HEK293T (cell line): Measurements from ENCODE around the gene PPP5C.

ENCODE experiments used
- BHLHE40 ChIP-seq: fragments of 450-650 bp; IDR thresholded peaks from 2 replicates; pipeline ENCODE4 v1.6.1; 2016; ENCODE audit warnings: mild to moderate bottlenecking, moderate library complexity, borderline replicate concordance
- CTBP1 ChIP-seq: fragments of 450-650 bp; IDR thresholded peaks from 2 replicates; pipeline ENCODE4 v1.6.1; 2016; ENCODE audit warnings: borderline replicate concordance
- ELF4 ChIP-seq: fragments of 450-650 bp; IDR thresholded peaks from 2 replicates; pipeline ENCODE4 v1.6.1; 2017; ENCODE audit warnings: antibody characterized with exemption
- FOXK2 ChIP-seq: fragments of 450-650 bp; IDR thresholded peaks from 2 replicates; pipeline ENCODE4 v1.6.1; 2016; ENCODE audit warnings: mild to moderate bottlenecking
- FOXM1 ChIP-seq: fragments of 450-650 bp; IDR thresholded peaks from 2 replicates; pipeline ENCODE4 v1.6.1; 2017; ENCODE audit warnings: mild to moderate bottlenecking, borderline replicate concordance
- HDGF ChIP-seq: fragments of 450-650 bp; IDR thresholded peaks from 2 replicates; pipeline ENCODE4 v1.6.1; 2017; ENCODE audit warnings: antibody characterized with exemption, borderline replicate concordance
- L3MBTL2 ChIP-seq: fragments of 450-650 bp; conservative IDR thresholded peaks from 2 replicates; pipeline ENCODE4 v1.6.1; 2016; ENCODE audit warnings: mild to moderate bottlenecking
- NFRKB ChIP-seq: fragments of 450-650 bp; IDR thresholded peaks from 2 replicates; pipeline ENCODE4 v1.6.1; 2016; ENCODE audit warnings: mild to moderate bottlenecking, moderate library complexity
- SP1 ChIP-seq: fragments of 450-650 bp; IDR thresholded peaks from 2 replicates; pipeline ENCODE4 v1.6.1; 2017
- SUZ12 ChIP-seq: fragments of 450-650 bp; IDR thresholded peaks from 2 replicates; pipeline ENCODE4 v1.6.1; 2016; ENCODE audit warnings: mild to moderate bottlenecking
- TARDBP ChIP-seq: fragments of 450-650 bp; IDR thresholded peaks from 2 replicates; pipeline ENCODE4 v1.6.1; 2016
- ZNF384 ChIP-seq: fragments of 450-650 bp; IDR thresholded peaks from 2 replicates; pipeline ENCODE4 v1.6.1; 2016

- no peak for TF ChIP-seq ZNF384
- TF ChIP-seq SP1 = no peak
- TF ChIP-seq SUZ12 = no peak
- no peak for TF ChIP-seq CTBP1
- TF ChIP-seq ELF4 = no peak
- no peak for TF ChIP-seq NFRKB
- no peak for TF ChIP-seq TARDBP
- no peak for TF ChIP-seq FOXK2
- TF ChIP-seq BHLHE40 = no peak
- no peak for TF ChIP-seq HDGF
- TF ChIP-seq FOXM1 = no peak
- no peak for TF ChIP-seq L3MBTL2
Observed at GRCh38 chr19:46357846-46358583, 11.1 kb downstream of the PPP5C start.
